H9 (cell line): ENCODE measurements around the gene ENDOU. TPM values are rescaled to one million over a fixed set of nuclear protein-coding genes. Genes with fewer than 3 reads are reported as not detected.

ENCODE experiments used
- DNase-seq: peaks from one replicate; pipeline ENCODE4 v3.0.0-alpha.2; 2017
- H2AFZ ChIP-seq: one replicate; pipeline ENCODE4 v1.6.1; 2013; ENCODE audit warnings: mild to moderate bottlenecking, low read length, control low read depth, moderate library complexity
- H2AK5ac ChIP-seq: 2 replicates; pipeline ENCODE4 v1.6.1; 2013; ENCODE audit warnings: low read length, control low read depth, mixed read lengths; ENCODE audit not compliant: insufficient read length
- H2BK120ac ChIP-seq: one replicate; pipeline ENCODE4 v1.6.1; 2013; ENCODE audit warnings: low read depth, mild to moderate bottlenecking, low read length, control low read depth, inconsistent platforms; ENCODE audit not compliant: poor library complexity, severe bottlenecking
- H2BK12ac ChIP-seq: 2 replicates; pipeline ENCODE4 v1.6.1; 2013; ENCODE audit warnings: low read length, control low read depth, mixed read lengths, low read depth; ENCODE audit not compliant: insufficient read length
- H2BK15ac ChIP-seq: 2 replicates; pipeline ENCODE4 v1.6.1; 2013; ENCODE audit warnings: low read depth, low read length, control low read depth
- H2BK20ac ChIP-seq: one replicate; pipeline ENCODE4 v1.6.1; 2013; ENCODE audit warnings: low read depth, mild to moderate bottlenecking, low read length, control low read depth, inconsistent platforms; ENCODE audit not compliant: poor library complexity, severe bottlenecking
- H2BK5ac ChIP-seq: 2 replicates; pipeline ENCODE4 v1.6.1; 2013; ENCODE audit warnings: low read length, control low read depth, mixed read lengths; ENCODE audit not compliant: insufficient read length
- H3K14ac ChIP-seq: 2 replicates; pipeline ENCODE4 v1.6.1; 2013; ENCODE audit warnings: low read length, control low read depth; ENCODE audit not compliant: insufficient read depth
- H3K18ac ChIP-seq: 2 replicates; pipeline ENCODE4 v1.6.1; 2013; ENCODE audit warnings: low read depth, mild to moderate bottlenecking, mixed read lengths, low read length, control low read depth; ENCODE audit not compliant: insufficient read length
- H3K23ac ChIP-seq: 2 replicates; pipeline ENCODE4 v1.6.1; 2013; ENCODE audit warnings: low read length, control low read depth, mixed read lengths, low read depth; ENCODE audit not compliant: insufficient read length
- H3K23me2 ChIP-seq: 2 replicates; pipeline ENCODE4 v1.6.1; 2013; ENCODE audit warnings: low read depth, mild to moderate bottlenecking, mixed read lengths, low read length, control low read depth; ENCODE audit not compliant: insufficient read length, poor library complexity, severe bottlenecking
- H3K27ac ChIP-seq: 2 replicates; pipeline ENCODE4 v1.5.1; 2013; ENCODE audit warnings: low read length, control low read depth, mixed read lengths, low read depth; ENCODE audit not compliant: insufficient read length
- H3K27me3 ChIP-seq: 2 replicates; pipeline ENCODE4 v1.6.1; 2013; ENCODE audit warnings: low read length, control low read depth, inconsistent platforms; ENCODE audit not compliant: insufficient read depth
- H3K4ac ChIP-seq: 2 replicates; pipeline ENCODE4 v1.6.1; 2013; ENCODE audit warnings: low read depth, mild to moderate bottlenecking, control low read depth, inconsistent platforms, low read length, moderate library complexity
- H3K4me1 ChIP-seq: 2 replicates; pipeline ENCODE4 v1.6.1; 2013; ENCODE audit warnings: low read length, control low read depth, inconsistent platforms; ENCODE audit not compliant: insufficient read depth
- H3K4me2 ChIP-seq: 2 replicates; pipeline ENCODE4 v1.6.1; 2013; ENCODE audit warnings: low read length, control low read depth, mixed read lengths; ENCODE audit not compliant: insufficient read length, insufficient read depth
- H3K56ac ChIP-seq: 2 replicates; pipeline ENCODE4 v1.6.1; 2013; ENCODE audit warnings: low read depth, mild to moderate bottlenecking, mixed read lengths, low read length, control low read depth; ENCODE audit not compliant: insufficient read length
- H3K79me1 ChIP-seq: 2 replicates; pipeline ENCODE4 v1.6.1; 2013; ENCODE audit warnings: low read depth, mild to moderate bottlenecking, moderate library complexity, low read length, control low read depth, inconsistent platforms; ENCODE audit not compliant: insufficient read depth, poor library complexity, severe bottlenecking
- H3K79me2 ChIP-seq: 2 replicates; pipeline ENCODE4 v1.6.1; 2013; ENCODE audit warnings: low read length, control low read depth, inconsistent platforms; ENCODE audit not compliant: insufficient read depth
- H3K9ac ChIP-seq: 2 replicates; pipeline ENCODE4 v1.6.1; 2013; ENCODE audit warnings: low read length, control low read depth, mixed read lengths; ENCODE audit not compliant: insufficient read length; ENCODE audit errors: extremely low read depth
- H3K9me3 ChIP-seq: one replicate; pipeline ENCODE4 v1.6.1; 2013; ENCODE audit warnings: low read depth, low read length, inconsistent platforms; ENCODE audit not compliant: control insufficient read depth
- H3T11ph ChIP-seq: one replicate; pipeline ENCODE4 v1.6.1; 2013; ENCODE audit warnings: mild to moderate bottlenecking, low read length, control low read depth, inconsistent platforms
- H4K20me1 ChIP-seq: one replicate; pipeline ENCODE4 v1.6.1; 2013; ENCODE audit not compliant: control insufficient read depth, insufficient read length, insufficient read depth
- H4K5ac ChIP-seq: 2 replicates; pipeline ENCODE4 v1.6.1; 2013; ENCODE audit warnings: low read depth, mild to moderate bottlenecking, mixed read lengths, low read length, control low read depth; ENCODE audit not compliant: insufficient read length
- H4K8ac ChIP-seq: replicated peaks from 2 replicates; pipeline ENCODE4 v1.6.1; 2013; ENCODE audit warnings: low read length, control low read depth, mixed read lengths, low read depth; ENCODE audit not compliant: insufficient read length
- H4K91ac ChIP-seq: 2 replicates; pipeline ENCODE4 v1.6.1; 2013; ENCODE audit warnings: low read depth, mild to moderate bottlenecking, moderate library complexity, mixed read lengths, low read length, control low read depth; ENCODE audit not compliant: insufficient read length
- H3K27ac Mint-ChIP-seq, 3 experiments: 2 replicates in 2 of 3; 3 replicates in 1 of 3; pipeline ENCODE4 v1.8.0; 2020 to 2021; ENCODE audit warnings: mixed read lengths in 3 of 3, mild to moderate bottlenecking in 1 of 3, moderate library complexity in 1 of 3
- H3K27me3 Mint-ChIP-seq: 2 replicates; pipeline ENCODE4 v1.8.0; 2021; ENCODE audit warnings: low read depth, mild to moderate bottlenecking, moderate library complexity, mixed read lengths
- H3K36me3 Mint-ChIP-seq, 3 experiments: 2 replicates in 2 of 3; 3 replicates in 1 of 3; pipeline ENCODE4 v1.8.0; 2020 to 2021; ENCODE audit warnings: low read depth in 3 of 3, mixed read lengths in 3 of 3; ENCODE audit not compliant: insufficient read depth in 1 of 3
- H3K4me1 Mint-ChIP-seq, 2 experiments: 2 replicates each; pipeline ENCODE4 v1.8.0; 2020; ENCODE audit warnings: mixed read lengths in 2 of 2
- H3K4me3 Mint-ChIP-seq, 2 experiments: 2 replicates in 1 of 2; 3 replicates in 1 of 2; pipeline ENCODE4 v1.8.0; 2020 to 2021; ENCODE audit warnings: mild to moderate bottlenecking in 2 of 2, mixed read lengths in 2 of 2, moderate library complexity in 1 of 2
- H3K9me3 Mint-ChIP-seq, 2 experiments: 2 replicates in 1 of 2; 3 replicates in 1 of 2; pipeline ENCODE4 v1.8.0; 2020; ENCODE audit warnings: mild to moderate bottlenecking in 2 of 2, mixed read lengths in 2 of 2, moderate library complexity in 1 of 2
- WGBS: extraction: QIAGEN DNeasy Blood & Tissue Kit; methylation state at CpG from one replicate; pipeline ENCODE4 v1.1.7; 2013; ENCODE audit warnings: missing lambda C conversion rate, low lambda C conversion rate, mixed read lengths; ENCODE audit not compliant: insufficient read length; ENCODE audit errors: extremely low coverage; 5-methylcytosine and 5-hydroxymethylcytosine counted together
- total RNA-seq: library from RNA; stranded (reverse); gene quantifications from 2 replicates; pipeline ENCODE4 v1.2.1, GENCODE V29; 2021
- TF ChIP-seq, protein P1 (sequence below): fragments of 200-600 bp; sonication (generic); conservative IDR thresholded peaks from 3 replicates; pipeline ENCODE4 v1.8.0; 2021; ENCODE audit warnings: antibody characterized with exemption, mild to moderate bottlenecking

ENDOU gene
- total RNA-seq, 1 experiment from 2014 or later, result not detected

DNA sequence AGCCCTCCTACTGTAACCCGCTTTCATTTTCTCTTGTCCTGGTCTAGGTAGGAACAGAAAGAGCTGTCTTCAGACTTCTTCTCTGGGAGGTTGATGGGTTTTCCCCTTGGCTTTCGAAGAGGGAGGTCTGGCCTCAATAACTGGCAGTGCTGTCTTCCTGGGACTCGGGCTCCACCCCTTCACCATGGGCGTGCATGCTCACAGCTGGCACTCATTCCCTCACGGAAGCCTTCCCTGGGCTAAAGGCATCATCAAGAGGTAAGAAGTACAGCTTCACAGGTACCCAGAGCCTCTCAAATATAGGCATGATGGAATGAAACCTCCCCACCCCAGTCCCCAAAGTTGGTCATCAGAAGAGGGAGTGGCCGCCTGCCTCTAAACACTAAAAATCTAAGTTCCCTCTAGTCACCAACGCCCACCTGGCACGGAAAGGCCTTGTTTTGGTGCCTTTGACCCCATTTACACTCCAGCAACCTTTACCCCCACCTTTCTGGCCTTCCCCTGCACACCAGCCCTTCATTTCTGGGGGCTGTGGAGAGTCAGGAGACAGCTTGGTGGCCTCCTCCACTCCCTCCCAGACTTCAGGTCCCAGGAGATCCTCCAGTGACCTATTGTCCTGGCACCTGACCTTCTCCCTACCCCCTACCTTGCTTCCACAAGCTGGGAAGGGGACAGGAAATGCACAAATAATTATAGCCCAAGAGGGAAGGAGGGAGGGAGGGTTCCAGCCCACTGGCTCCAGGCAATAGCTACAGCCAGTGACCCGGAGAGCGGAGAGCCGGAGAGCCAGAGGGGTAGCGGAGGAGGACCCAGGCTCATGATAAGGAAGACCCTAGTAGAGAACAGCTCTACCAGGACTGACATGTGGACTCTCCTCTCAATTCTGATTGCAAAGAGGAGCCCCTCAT, 30.6 kb upstream of the ENDOU start:
- H3K9me3 Mint-ChIP-seq, result no peaks in the 10 kb centered on the region
- H2BK12ac ChIP-seq, result no peak overlapping the region
- H3K79me1 ChIP-seq, result no peaks in the 10 kb centered on the region
- H3K18ac ChIP-seq, result no peak overlapping the region
- H2BK20ac ChIP-seq, result no peak overlapping the region
- H4K8ac ChIP-seq, result no peak overlapping the region
- peaks cover 3% of the 10 kb centered on the region for H3K23me2 ChIP-seq
- peaks cover 25% of the 10 kb centered on the region for H3K4me1 ChIP-seq
- no peak overlapping the region for H3K4ac ChIP-seq
- H3K14ac ChIP-seq, result no peak overlapping the region; the same call in 1 of the 2 replicates
- H2AK5ac ChIP-seq, result no peak overlapping the region
- TF ChIP-seq, protein P1, sequence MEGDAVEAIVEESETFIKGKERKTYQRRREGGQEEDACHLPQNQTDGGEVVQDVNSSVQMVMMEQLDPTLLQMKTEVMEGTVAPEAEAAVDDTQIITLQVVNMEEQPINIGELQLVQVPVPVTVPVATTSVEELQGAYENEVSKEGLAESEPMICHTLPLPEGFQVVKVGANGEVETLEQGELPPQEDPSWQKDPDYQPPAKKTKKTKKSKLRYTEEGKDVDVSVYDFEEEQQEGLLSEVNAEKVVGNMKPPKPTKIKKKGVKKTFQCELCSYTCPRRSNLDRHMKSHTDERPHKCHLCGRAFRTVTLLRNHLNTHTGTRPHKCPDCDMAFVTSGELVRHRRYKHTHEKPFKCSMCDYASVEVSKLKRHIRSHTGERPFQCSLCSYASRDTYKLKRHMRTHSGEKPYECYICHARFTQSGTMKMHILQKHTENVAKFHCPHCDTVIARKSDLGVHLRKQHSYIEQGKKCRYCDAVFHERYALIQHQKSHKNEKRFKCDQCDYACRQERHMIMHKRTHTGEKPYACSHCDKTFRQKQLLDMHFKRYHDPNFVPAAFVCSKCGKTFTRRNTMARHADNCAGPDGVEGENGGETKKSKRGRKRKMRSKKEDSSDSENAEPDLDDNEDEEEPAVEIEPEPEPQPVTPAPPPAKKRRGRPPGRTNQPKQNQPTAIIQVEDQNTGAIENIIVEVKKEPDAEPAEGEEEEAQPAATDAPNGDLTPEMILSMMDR, result no peak
- no peak overlapping the region for H4K91ac ChIP-seq
- no peak overlapping the region for H4K5ac ChIP-seq
- no peaks in the 10 kb centered on the region for H3K79me2 ChIP-seq
- H3T11ph ChIP-seq, result no peak overlapping the region
- DNase-seq, result no peak
- no peak overlapping the region for H3K23ac ChIP-seq
- H2BK5ac ChIP-seq, result no peak overlapping the region
- no peaks in the 10 kb centered on the region for H3K9me3 ChIP-seq
- H3K4me3 Mint-ChIP-seq, result 0 out of 5 replicates have a peak overlapping the region, but pooled peaks of 1 of the 2 experiments have one; percentile 0
- no peaks in the 10 kb centered on the region; the same call in none of the 2 replicates for H3K27me3 Mint-ChIP-seq
- H3K4me1 Mint-ChIP-seq, result peaks cover 25 to 34% of the 10 kb centered on the region in 2 experiments
- peak overlapping the region in 2 of 3 experiments; percentile 29 to 40; a peak in 1 of 7 replicates for H3K27ac Mint-ChIP-seq
- H3K4me2 ChIP-seq, result no peak overlapping the region
- no peak overlapping the region for H2BK15ac ChIP-seq
- H2AFZ ChIP-seq, result no peak overlapping the region
- H4K20me1 ChIP-seq, result no peaks in the 10 kb centered on the region
- H3K9ac ChIP-seq, result no peak overlapping the region
- H3K36me3 Mint-ChIP-seq, result peaks cover 0 to 4% (median 0%) of the 10 kb centered on the region in 3 experiments; a peak in 3 of 7 replicates
- WGBS, result no CpG with 5 or more reads among the region's 12 CpGs
- H3K27ac ChIP-seq, result no peak overlapping the region
- no peak overlapping the region for H2BK120ac ChIP-seq
- no peaks in the 10 kb centered on the region for H3K27me3 ChIP-seq
- no peak overlapping the region for H3K56ac ChIP-seq
